HCT116 (cell line): Measurements from ENCODE around the gene NOP14. TPM values are rescaled to one million over a fixed set of nuclear protein-coding genes. Genes with fewer than 3 reads are reported as not detected.

ENCODE experiments used
- ATAC-seq: fragments of 200-7000 bp; cut with Tn5 transposase; 2 replicates; pipeline ENCODE4 v1.9.1; 2020; ENCODE audit warnings: mild to moderate bottlenecking, moderate library complexity
- BruUV-seq: library from RNA; stranded (reverse); fragments of 400-500 nt; replicated peaks from 2 replicates; lab custom pipeline; 2021; lab: Mats Ljungman, UMichigan
- CTCF ChIA-PET: fragments of 300-600 bp; sonication (Branson Sonifier 250); formaldehyde crosslinking; loops from one replicate; lab custom pipeline; 2021; ENCODE audit warnings: antibody characterized with exemption; lab: Charles Lee
- POLR2A ChIA-PET: fragments of 300-600, 350-600 bp; sonication (Branson Sonifier 250); formaldehyde crosslinking; loops from one replicate; lab custom pipeline; 2021; ENCODE audit warnings: antibody characterized with exemption; lab: Charles Lee
- RAD21 ChIA-PET, 2 experiments: fragments of 300-600 bp; sonication (Branson Sonifier 250); formaldehyde crosslinking; loops; one replicate each; lab custom pipeline; 2023; ENCODE audit warnings: low total read pairs in 2 of 2; ENCODE audit not compliant: uncharacterized antibody in 2 of 2, unreplicated experiment in 2 of 2, low non-redundant PET in 1 of 2; lab: Charles Lee
- DNase-seq: peaks from one replicate; pipeline ENCODE4 v3.0.0-alpha.2; 2010; ENCODE audit warnings: low read depth, low spot score
- H2AFZ ChIP-seq: fragments of 200-600 bp; shearing (Covaris generic), sonication (generic); 2 replicates; pipeline ENCODE4 v1.6.1; 2017; ENCODE audit warnings: low read depth, mixed run types, mixed read lengths, antibody characterized with exemption, low read length; ENCODE audit not compliant: poor library complexity, severe bottlenecking
- H3K27ac ChIP-seq: 2 replicates; pipeline ENCODE4 v1.5.1; 2012; ENCODE audit warnings: low read depth, low read length
- H3K27me3 ChIP-seq: fragments of 200-600 bp; sonication (generic); 2 replicates; pipeline ENCODE4 v1.6.1; 2016; ENCODE audit warnings: mixed run types, low read length, mixed read lengths; ENCODE audit not compliant: insufficient read depth
- H3K36me3 ChIP-seq, 2 experiments: fragments of 200-500 bp in 1 of 2; fragments of 200-600 bp in 1 of 2; sonication (Bioruptor generic) in 1 of 2; sonication (generic) in 1 of 2; 2 replicates each; pipeline versions ENCODE4 v1.5.1 to v1.6.1; 2014 to 2016; ENCODE audit warnings: low read length in 2 of 2, inconsistent platforms in 1 of 2, mixed read lengths in 1 of 2, mixed run types in 1 of 2; ENCODE audit not compliant: insufficient read depth in 2 of 2, control insufficient read depth in 1 of 2
- H3K4me1 ChIP-seq, 2 experiments: fragments of 200-600 bp in 1 of 2; sonication (generic) in 1 of 2; 2 replicates each; pipeline versions ENCODE4 v1.5.1 to v1.6.1; 2012 to 2017; ENCODE audit warnings: low read length in 2 of 2, inconsistent platforms in 1 of 2, mild to moderate bottlenecking in 1 of 2, mixed read lengths in 1 of 2, mixed run types in 1 of 2, moderate library complexity in 1 of 2; ENCODE audit not compliant: insufficient read depth in 2 of 2, control insufficient read depth in 1 of 2
- H3K4me2 ChIP-seq: fragments of 200-600 bp; sonication (generic); 2 replicates; pipeline ENCODE4 v1.6.1; 2017; ENCODE audit warnings: mixed run types, low read length, mixed read lengths
- H3K4me3 ChIP-seq, 2 experiments: fragments of 200-600 bp in 1 of 2; sonication (generic) in 1 of 2; replicated peaks in 1 of 2; 2 replicates each; pipeline ENCODE4 v1.5.1; 2011 to 2016; ENCODE audit warnings: low read length in 2 of 2, control low read depth in 1 of 2, low read depth in 1 of 2, mild to moderate bottlenecking in 1 of 2, mixed read lengths in 1 of 2, mixed run types in 1 of 2
- H3K79me2 ChIP-seq: fragments of 200-600 bp; sonication (generic); 2 replicates; pipeline ENCODE4 v1.6.1; 2017; ENCODE audit warnings: mild to moderate bottlenecking, mixed run types, low read length, moderate library complexity, mixed read lengths; ENCODE audit not compliant: insufficient read depth
- H3K9ac ChIP-seq: fragments of 200-600 bp; sonication (generic); 2 replicates; pipeline ENCODE4 v1.6.1; 2016; ENCODE audit warnings: low read length, mixed read lengths
- H3K9me2 ChIP-seq: fragments of 200-600 bp; sonication (generic), shearing (Covaris generic); 2 replicates; pipeline ENCODE4 v1.6.1; 2017; ENCODE audit warnings: mixed run types, mild to moderate bottlenecking, moderate library complexity; ENCODE audit not compliant: insufficient read depth
- H3K9me3 ChIP-seq, 2 experiments: fragments of 200-500 bp in 1 of 2; fragments of 200-600 bp in 1 of 2; sonication (Bioruptor generic) in 1 of 2; sonication (generic) in 1 of 2; 2 replicates each; pipeline ENCODE4 v1.6.1; 2014 to 2017; ENCODE audit warnings: low read length in 2 of 2, mixed read lengths in 2 of 2, inconsistent platforms in 1 of 2, low read depth in 1 of 2, mild to moderate bottlenecking in 1 of 2, mixed run types in 1 of 2, moderate library complexity in 1 of 2; ENCODE audit not compliant: control insufficient read depth in 1 of 2, insufficient read depth in 1 of 2
- H4K20me1 ChIP-seq: fragments of 200-600 bp; sonication (generic), shearing (Covaris generic); 2 replicates; pipeline ENCODE4 v1.6.1; 2017; ENCODE audit warnings: mixed run types, mild to moderate bottlenecking, moderate library complexity; ENCODE audit not compliant: insufficient read depth
- ELF1 ChIP-seq: IDR thresholded peaks from 2 replicates; pipeline ENCODE4 v1.6.1; 2012; ENCODE audit warnings: low read depth, borderline replicate concordance
- EZH2 ChIP-seq: fragments of 200-600 bp; sonication (generic); IDR thresholded peaks from 2 replicates; pipeline ENCODE4 v1.6.1; 2017; ENCODE audit warnings: antibody characterized with exemption, mixed run types
- FOSL1 ChIP-seq: IDR thresholded peaks from 2 replicates; pipeline ENCODE4 v1.6.1; 2012; ENCODE audit warnings: low read depth
- JUND ChIP-seq: IDR thresholded peaks from 2 replicates; pipeline ENCODE4 v1.6.1; 2012
- YY1 ChIP-seq: IDR thresholded peaks from 2 replicates; pipeline ENCODE4 v1.6.1; 2011; ENCODE audit warnings: low read length, low read depth, moderate library complexity, mild to moderate bottlenecking; ENCODE audit not compliant: insufficient replicate concordance; ENCODE audit errors: extremely low read depth
- ZFX ChIP-seq: fragments of 450-650 bp; IDR thresholded peaks from 2 replicates; pipeline ENCODE4 v1.6.1; 2017
- intact Hi-C: fragments of 100-400 bp; cut with micrococcal nuclease; formaldehyde crosslinking; loops from 2 replicates; pipeline ENCODE4 v1.10.0; 2022
- total RNA-seq: library from RNA; stranded (reverse); gene quantifications from one replicate; pipeline ENCODE4 v1.2.1, GENCODE V29; 2021; ENCODE audit not compliant: unreplicated experiment
- TF ChIP-seq, protein P1 (sequence below): IDR thresholded peaks from 2 replicates; pipeline ENCODE4 v1.6.1; 2012
- TF ChIP-seq, protein P2 (sequence below), 3 experiments: fragments of 200-600 bp in 1 of 3; sonication (generic) in 1 of 3; IDR thresholded peaks in 2 of 3; conservative IDR thresholded peaks in 1 of 3; 2 replicates each; pipeline ENCODE4 v1.5.1; 2012 to 2017; ENCODE audit warnings: low read depth in 2 of 3, low read length in 2 of 3, antibody characterized with exemption in 1 of 3, borderline replicate concordance in 1 of 3, control low read depth in 1 of 3, mild to moderate bottlenecking in 1 of 3, mixed read lengths in 1 of 3, mixed run types in 1 of 3, moderate library complexity in 1 of 3; ENCODE audit not compliant: insufficient read depth in 1 of 3

NOP14 gene
- total RNA-seq, 1 experiment from 2014 or later = 67.3 TPM

DNA sequence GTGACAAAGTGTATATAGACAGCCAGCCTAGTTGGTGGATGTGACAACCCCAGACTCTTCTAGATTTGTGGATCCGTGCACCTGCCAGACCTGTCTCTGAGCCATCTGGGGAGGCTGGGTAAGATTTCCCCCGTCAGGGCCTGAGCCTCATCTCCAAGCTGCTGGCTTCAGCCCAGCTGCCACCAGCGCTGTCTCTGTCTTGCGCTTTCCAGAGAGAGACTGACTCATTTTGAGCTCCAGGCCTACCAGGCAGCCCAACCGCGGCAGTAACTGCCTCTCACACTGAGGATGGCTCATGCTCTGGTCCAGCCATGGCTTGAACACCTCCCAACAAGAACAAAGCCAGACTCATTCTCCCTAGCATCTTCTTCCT, 26.4 kb downstream of the NOP14 start:
- Histone ChIP-seq H3K9me3 (no peaks in the 10 kb centered on the region), H3K27ac (peak overlapping the region; percentile 96), H3K36me3 (peaks cover 18 to 47% of the 10 kb centered on the region in 2 experiments), H3K4me2 (peak overlapping the region; percentile 74), H3K9ac (peak overlapping the region; percentile 99), H2AFZ (no peak overlapping the region), H3K79me2 (peaks cover 45% of the 10 kb centered on the region), H3K4me1 (peaks cover 24 to 45% of the 10 kb centered on the region in 2 experiments), H3K9me2 (no peaks in the 10 kb centered on the region), H4K20me1 (peaks cover 5% of the 10 kb centered on the region; the same call in 1 of the 2 replicates), H3K27me3 (no peaks in the 10 kb centered on the region), H3K4me3 (peak overlapping the region in 1 of 2 experiments; percentile 98; a peak in 2 of 4 replicates)
- DNase-seq (no peak), ATAC-seq (peak; percentile 26)
- RAD21 ChIA-PET = interaction anchor here in 1 of 2 experiments (2.1 kb wide), 1 partner anchor 173 kb away, joined by 5 read pairs; no protein-coding TSS in a partner anchor
- TF ChIP-seq ZFX = 0 out of 2 replicates have a peak, but pooled peaks have one; percentile 26
- TF ChIP-seq FOSL1 = no peak
- TF ChIP-seq, protein P1, sequence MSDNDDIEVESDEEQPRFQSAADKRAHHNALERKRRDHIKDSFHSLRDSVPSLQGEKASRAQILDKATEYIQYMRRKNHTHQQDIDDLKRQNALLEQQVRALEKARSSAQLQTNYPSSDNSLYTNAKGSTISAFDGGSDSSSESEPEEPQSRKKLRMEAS = no peak
- no peak for TF ChIP-seq EZH2
- no peak for TF ChIP-seq YY1
- TF ChIP-seq JUND = no peak
- no peak for TF ChIP-seq ELF1
- TF ChIP-seq, protein P2, sequence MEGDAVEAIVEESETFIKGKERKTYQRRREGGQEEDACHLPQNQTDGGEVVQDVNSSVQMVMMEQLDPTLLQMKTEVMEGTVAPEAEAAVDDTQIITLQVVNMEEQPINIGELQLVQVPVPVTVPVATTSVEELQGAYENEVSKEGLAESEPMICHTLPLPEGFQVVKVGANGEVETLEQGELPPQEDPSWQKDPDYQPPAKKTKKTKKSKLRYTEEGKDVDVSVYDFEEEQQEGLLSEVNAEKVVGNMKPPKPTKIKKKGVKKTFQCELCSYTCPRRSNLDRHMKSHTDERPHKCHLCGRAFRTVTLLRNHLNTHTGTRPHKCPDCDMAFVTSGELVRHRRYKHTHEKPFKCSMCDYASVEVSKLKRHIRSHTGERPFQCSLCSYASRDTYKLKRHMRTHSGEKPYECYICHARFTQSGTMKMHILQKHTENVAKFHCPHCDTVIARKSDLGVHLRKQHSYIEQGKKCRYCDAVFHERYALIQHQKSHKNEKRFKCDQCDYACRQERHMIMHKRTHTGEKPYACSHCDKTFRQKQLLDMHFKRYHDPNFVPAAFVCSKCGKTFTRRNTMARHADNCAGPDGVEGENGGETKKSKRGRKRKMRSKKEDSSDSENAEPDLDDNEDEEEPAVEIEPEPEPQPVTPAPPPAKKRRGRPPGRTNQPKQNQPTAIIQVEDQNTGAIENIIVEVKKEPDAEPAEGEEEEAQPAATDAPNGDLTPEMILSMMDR (IDR thresholded peaks at IDR 0.05 in 2 of 3, conservative IDR thresholded peaks at IDR 0.05 in 1 of 3; ENCODE audit: borderline replicate concordance in 1 of 3, insufficient read depth in 1 of 3, low read depth in 2 of 3, low read length in 2 of 3) = no peak
- POLR2A ChIA-PET = interaction anchor here (1.5 to 1.8 kb wide), 2 partner anchors 12 to 27 kb away, joined by 3 to 4 read pairs; partner anchors contain the start of genes GRK4 and NOP14
- intact Hi-C loops = no loop called here
- no TSS peak for BruUV-seq
- CTCF ChIA-PET = no interaction called here
